HepG2 (cell line): ENCODE results near the gene YIF1B. TPM values are rescaled to one million over a fixed set of nuclear protein-coding genes. Genes with fewer than 3 reads are reported as not detected.

Source experiments
- ARHGAP35 ChIP-seq: sonication (generic); formaldehyde crosslinking; IDR thresholded peaks from 2 replicates; pipeline ENCODE4 v1.9.0; 2022; ENCODE audit warnings: mild to moderate bottlenecking, inconsistent platforms, moderate library complexity, missing genetic modification reagents, borderline replicate concordance
- BCL6 ChIP-seq: IDR thresholded peaks from 2 replicates; pipeline ENCODE4 v1.6.1; 2016; ENCODE audit warnings: missing genetic modification reagents, missing compliant biosample characterization
- BORCS8-MEF2B ChIP-seq: sonication (generic); formaldehyde crosslinking; IDR thresholded peaks from 2 replicates; pipeline ENCODE4 v1.8.0; 2022; ENCODE audit warnings: mild to moderate bottlenecking, missing genetic modification reagents
- EED ChIP-seq: sonication (generic); formaldehyde crosslinking; IDR thresholded peaks from 2 replicates; pipeline ENCODE4 v1.5.0; 2020; ENCODE audit warnings: mild to moderate bottlenecking, missing genetic modification reagents
- EHMT2 ChIP-seq: fragments of 200-600 bp; sonication (generic); IDR thresholded peaks from 2 replicates; pipeline ENCODE4 v1.7.0; 2017; ENCODE audit warnings: antibody characterized with exemption, low read depth, low read length, borderline replicate concordance
- FOSL2 ChIP-seq: sonication (generic); formaldehyde crosslinking; IDR thresholded peaks from 2 replicates; pipeline ENCODE4 v1.4.0; 2020; ENCODE audit warnings: missing genetic modification reagents
- FOXJ3 ChIP-seq: sonication (generic); formaldehyde crosslinking; IDR thresholded peaks from 2 replicates; pipeline ENCODE4 v1.4.0; 2020; ENCODE audit warnings: missing genetic modification reagents, mild to moderate bottlenecking, borderline replicate concordance
- HNF4G ChIP-seq, 2 experiments: sonication (generic) in 1 of 2; formaldehyde crosslinking in 1 of 2; IDR thresholded peaks; 2 replicates each; pipeline versions ENCODE4 v1.4.0 to v1.6.1; 2011 to 2020; ENCODE audit warnings: borderline replicate concordance in 2 of 2, low read depth in 2 of 2, mild to moderate bottlenecking in 2 of 2, low read length in 1 of 2, missing genetic modification reagents in 1 of 2, moderate library complexity in 1 of 2
- HOXA3 ChIP-seq: sonication (generic); formaldehyde crosslinking; IDR thresholded peaks from 2 replicates; pipeline ENCODE4 v1.5.0; 2020; ENCODE audit warnings: missing genetic modification reagents
- JUN ChIP-seq: sonication (generic); formaldehyde crosslinking; IDR thresholded peaks from 2 replicates; pipeline ENCODE4 v1.4.0; 2020; ENCODE audit warnings: mild to moderate bottlenecking, missing genetic modification reagents
- KDM2A ChIP-seq: sonication (generic); formaldehyde crosslinking; IDR thresholded peaks from 2 replicates; pipeline ENCODE4 v1.4.0; 2020; ENCODE audit warnings: low read depth, missing genetic modification reagents, borderline replicate concordance
- LBX2 ChIP-seq: sonication (generic); formaldehyde crosslinking; IDR thresholded peaks from 2 replicates; pipeline ENCODE4 v1.5.0; 2020; ENCODE audit warnings: missing genetic modification reagents, mild to moderate bottlenecking, borderline replicate concordance
- POGK ChIP-seq: sonication (generic); formaldehyde crosslinking; conservative IDR thresholded peaks from 2 replicates; pipeline ENCODE4 v1.8.0; 2022; ENCODE audit warnings: mild to moderate bottlenecking, moderate library complexity, missing genetic modification reagents
- SALL2 ChIP-seq: sonication (generic); formaldehyde crosslinking; IDR thresholded peaks from 2 replicates; pipeline ENCODE4 v1.8.1; 2023; ENCODE audit warnings: mild to moderate bottlenecking, missing genetic modification reagents, inconsistent platforms
- SIN3B ChIP-seq: fragments of 150-350 bp; IDR thresholded peaks from 2 replicates; pipeline ENCODE4 v1.6.1; 2014; ENCODE audit warnings: low read length
- TBP ChIP-seq: sonication (generic); formaldehyde crosslinking; IDR thresholded peaks from 2 replicates; pipeline ENCODE4 v1.5.0; 2020; ENCODE audit warnings: missing genetic modification reagents
- ZBTB49 ChIP-seq: sonication (generic); formaldehyde crosslinking; IDR thresholded peaks from 2 replicates; pipeline ENCODE4 v1.4.0; 2020; ENCODE audit warnings: missing genetic modification reagents, borderline replicate concordance
- ZBTB7B ChIP-seq: sonication (generic); formaldehyde crosslinking; IDR thresholded peaks from 2 replicates; pipeline ENCODE4 v1.4.0; 2020; ENCODE audit warnings: missing genetic modification reagents
- ZMYM2 ChIP-seq: sonication (generic); formaldehyde crosslinking; IDR thresholded peaks from 2 replicates; pipeline ENCODE4 v1.8.0; 2022; ENCODE audit warnings: mild to moderate bottlenecking, missing genetic modification reagents
- ZNF121 ChIP-seq: sonication (generic); formaldehyde crosslinking; IDR thresholded peaks from 2 replicates; pipeline ENCODE4 v1.5.0; 2020; ENCODE audit warnings: mild to moderate bottlenecking, missing genetic modification reagents
- ZNF20 ChIP-seq: sonication (generic); formaldehyde crosslinking; IDR thresholded peaks from 2 replicates; pipeline ENCODE4 v1.4.0; 2020; ENCODE audit warnings: mild to moderate bottlenecking, moderate library complexity, missing genetic modification reagents
- ZNF337 ChIP-seq: sonication (generic); formaldehyde crosslinking; IDR thresholded peaks from 2 replicates; pipeline ENCODE4 v1.5.1; 2020; ENCODE audit warnings: missing genetic modification reagents, low read depth, mild to moderate bottlenecking, borderline replicate concordance
- ZNF446 ChIP-seq: sonication (generic); formaldehyde crosslinking; IDR thresholded peaks from 2 replicates; pipeline ENCODE4 v1.5.0; 2020; ENCODE audit warnings: mild to moderate bottlenecking, missing genetic modification reagents
- ZNF710 ChIP-seq: sonication (generic); formaldehyde crosslinking; IDR thresholded peaks from 2 replicates; pipeline ENCODE4 v1.5.0; 2020; ENCODE audit warnings: mild to moderate bottlenecking, missing genetic modification reagents, borderline replicate concordance
- ZNF773 ChIP-seq: sonication (generic); formaldehyde crosslinking; IDR thresholded peaks from 2 replicates; pipeline ENCODE4 v1.4.0; 2020; ENCODE audit warnings: missing genetic modification reagents, borderline replicate concordance
- polyA plus RNA-seq, 8 experiments: library from polyadenylated mRNA; depleted of rRNA in 3 of 8; stranded (reverse) in 7 of 8; unstranded in 1 of 8; fragments of >200 nt; fragmentation: Illumina TruSeq in 4 of 8; extraction: Trizol in 4 of 8; gene quantifications; 2 replicates each; pipeline versions ENCODE4 v1.2.1 to v1.2.3, GENCODE V29; 2011 to 2016; ENCODE audit warnings: low read depth in 4 of 8, missing spikeins in 1 of 8, mixed read lengths in 1 of 8; ENCODE audit not compliant: insufficient read depth in 1 of 8
- total RNA-seq, 5 experiments: library from RNA; depleted of rRNA; stranded (reverse); fragments of >200 nt; fragmentation: Illumina TruSeq; extraction: Trizol; gene quantifications; 2 replicates each; pipeline ENCODE4 v1.2.3, GENCODE V29; 2016; ENCODE audit warnings: low read depth in 1 of 5

Gene YIF1B
- total and polyA plus RNA-seq, 2 of the 13 experiments (the other 11 are each of a cell fraction or from before 2014, with no cell fraction given), result 41.4 to 85.2 TPM

- no peak for TF ChIP-seq FOXJ3
- TF ChIP-seq SALL2 (CRISPR knock-in tag), result no peak
- TF ChIP-seq ZNF121 (CRISPR knock-in tag), result no peak
- TF ChIP-seq HOXA3 (CRISPR knock-in tag), result 0 out of 2 replicates have a peak, but pooled peaks have one; percentile 33
- no peak for TF ChIP-seq ARHGAP35 (CRISPR knock-in tag)
- no peak for TF ChIP-seq LBX2 (CRISPR knock-in tag)
- TF ChIP-seq ZNF446 (CRISPR knock-in tag), result no peak
- TF ChIP-seq EED (CRISPR knock-in tag), result no peak
- TF ChIP-seq ZBTB7B, result peak; percentile 33; the same call in 1 of the 2 replicates
- TF ChIP-seq POGK, result no peak
- TF ChIP-seq TBP, result no peak
- peak; percentile 42; the same call in 1 of the 2 replicates for TF ChIP-seq KDM2A (CRISPR knock-in tag)
- TF ChIP-seq BCL6 (CRISPR knock-in tag), result no peak
- no peak for TF ChIP-seq ZBTB49
- TF ChIP-seq ZNF20 (CRISPR knock-in tag), result no peak
- no peak for TF ChIP-seq ZNF710 (CRISPR knock-in tag)
- TF ChIP-seq ZNF773 (CRISPR knock-in tag), result no peak
- TF ChIP-seq ZNF337 (CRISPR knock-in tag), result no peak
- TF ChIP-seq HNF4G (IDR thresholded peaks at IDR 0.05; ENCODE audit: borderline replicate concordance, low read depth, low read length), result peak; percentile 52; the same call in 1 of the 2 replicates
- 0 out of 2 replicates have a peak, but pooled peaks have one; percentile 50 for TF ChIP-seq HNF4G (CRISPR knock-in tag; IDR thresholded peaks at IDR 0.05; ENCODE audit: borderline replicate concordance, low read depth)
- no peak for TF ChIP-seq ZMYM2 (CRISPR knock-in tag)
- no peak for TF ChIP-seq BORCS8-MEF2B (CRISPR knock-in tag)
- no peak for TF ChIP-seq SIN3B
- no peak for TF ChIP-seq FOSL2 (CRISPR knock-in tag)
- TF ChIP-seq EHMT2, result no peak
- no peak for TF ChIP-seq JUN (CRISPR knock-in tag)
These were observed 11.3 kb downstream of the YIF1B start (continued) for GRCh38 chr19:38304352-38304865.
